Measurements from ENCODE around the gene ANKRD33. TPM values are rescaled to one million over a fixed set of nuclear protein-coding genes. Genes with fewer than 3 reads are reported as not detected.

The ANKRD33 gene
- total RNA-seq, 8 experiments from 2014 or later: 0.05 to 1.00 (median 0.35) TPM; not detected in 2

GRCh38 chr12:51922762-51923505 lies 35.0 kb downstream of the ANKRD33 start:
- ATAC-seq (replicated peaks in 6 of 8): peak in 3 of 8 experiments; percentile 20 to 30 (median 20)
- 18 to 100% (median 72%) methylated on average over 2 to 12 of the region's 16 CpGs; no CpG with 5 or more reads in 2 of the 10 experiments for WGBS, 10 experiments
- Histone ChIP-seq H3K4me3 (no peak overlapping the region), H3K27ac (no peak overlapping the region), H3K4me1 (replicated peaks in 1 of 2) (peaks cover 2 to 5% of the 10 kb centered on the region in 2 donors)
- in situ Hi-C loops (cut with MboI; ENCODE audit: low pct_unique_long_range_greater_than_20kb in 2 of 9, low sequenced_read_pairs in 9 of 9, unreplicated experiment in 9 of 9): no loop called here

DNA sequence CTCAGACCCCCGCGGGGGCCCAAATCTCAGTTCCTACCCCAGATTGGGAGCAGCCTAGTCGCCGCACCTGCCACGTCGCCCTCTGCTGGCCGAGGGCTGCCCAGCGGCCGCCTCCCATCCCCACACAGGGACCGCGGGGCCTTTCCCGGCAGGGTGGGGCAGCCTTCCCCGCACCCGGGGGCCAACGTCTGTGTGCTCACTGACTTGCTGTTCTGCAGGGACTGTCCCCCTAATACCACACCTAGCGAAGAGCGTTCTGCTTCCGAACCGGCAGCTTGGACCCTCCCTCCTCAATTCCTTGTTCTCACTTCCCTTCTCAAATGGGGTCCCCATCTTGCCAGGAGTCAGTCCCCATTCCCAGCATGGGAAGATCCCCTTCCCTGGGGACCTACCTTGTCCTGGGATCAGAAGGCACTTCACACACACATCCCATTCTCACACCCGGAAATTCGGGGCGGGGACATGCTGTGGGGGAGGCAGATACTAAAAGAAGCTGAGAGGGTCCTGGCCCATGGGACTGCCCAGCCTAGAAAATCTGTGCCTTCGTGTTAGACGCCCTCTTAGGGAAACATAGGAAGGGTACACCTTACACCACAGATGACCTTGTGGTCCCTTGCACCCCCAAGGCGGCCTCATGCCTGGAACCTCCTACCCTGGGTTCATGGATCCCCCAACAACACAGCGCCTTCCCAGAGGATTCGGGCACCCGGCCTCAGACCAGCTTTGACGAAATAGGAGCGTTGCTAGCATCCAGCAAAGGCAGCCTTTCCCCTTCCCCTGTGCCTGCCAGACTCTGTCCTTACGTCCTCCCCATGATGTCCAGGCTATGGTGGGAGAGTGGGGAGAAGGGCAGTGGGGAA lies 35.8 kb downstream of the ANKRD33 start:
- in situ Hi-C loops (cut with MboI; ENCODE audit: low pct_unique_long_range_greater_than_20kb in 2 of 9, low sequenced_read_pairs in 9 of 9, unreplicated experiment in 9 of 9): no loop called here
- Histone ChIP-seq H3K27ac (no peak overlapping the region), H3K4me3 (no peak overlapping the region), H3K4me1 (replicated peaks in 1 of 2) (no peaks in the 10 kb centered on the region)
- peak; percentile 50 to 91 (median 66) for ATAC-seq (replicated peaks in 6 of 8)
- WGBS, 10 experiments: 60 to 100% (median 67%) methylated on average over 1 to 7 of the region's 31 CpGs; no CpG with 5 or more reads in 6 of the 10 experiments

DNA sequence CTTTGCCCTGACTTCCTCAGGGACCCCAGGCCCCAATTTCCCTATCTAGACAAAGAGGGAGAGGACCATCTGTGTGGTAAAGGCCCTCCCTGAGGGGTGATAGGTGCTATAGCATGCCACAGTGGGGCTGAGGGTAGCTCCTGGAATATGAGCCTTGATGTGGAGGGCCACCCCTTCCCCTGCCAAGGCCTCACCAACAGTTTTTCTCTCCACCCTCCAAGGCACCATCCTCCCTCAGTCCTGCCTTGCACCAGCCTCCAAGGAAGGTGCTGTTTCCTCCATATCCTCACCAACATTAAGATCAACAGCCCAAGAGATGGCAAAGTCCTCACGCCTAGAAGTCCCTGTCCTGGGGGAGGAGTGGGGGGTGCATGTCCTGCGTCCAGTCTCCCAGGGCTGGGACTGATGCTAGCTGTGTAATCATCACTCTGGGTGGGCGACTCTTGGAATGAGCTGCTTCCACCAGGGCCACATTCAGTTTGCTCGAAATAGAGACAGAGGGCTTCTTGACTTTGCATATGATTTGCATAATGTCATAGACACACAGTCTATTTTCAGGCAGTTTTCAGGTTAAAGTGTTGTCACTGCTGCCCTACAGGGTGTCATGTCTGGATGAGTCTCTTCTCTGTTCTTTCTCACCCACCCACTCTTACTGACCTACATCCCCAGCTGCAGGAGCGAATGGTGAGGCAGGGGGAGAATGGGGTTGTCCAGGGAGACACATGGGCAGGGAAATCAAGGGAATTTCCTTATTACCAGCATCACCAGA lies 36.8 kb downstream of the ANKRD33 start:
- no peak overlapping the region for H3K27ac ChIP-seq
- ATAC-seq (replicated peaks in 6 of 8): no peak
- WGBS, 10 experiments: 67 to 100% (median 100%) methylated on average over 1 to 2 of the region's 5 CpGs; no CpG with 5 or more reads in 5 of the 10 experiments
- no peaks in the 10 kb centered on the region for H3K4me1 ChIP-seq (replicated peaks in 1 of 2)
- in situ Hi-C loops (cut with MboI; ENCODE audit: low pct_unique_long_range_greater_than_20kb in 2 of 9, low sequenced_read_pairs in 9 of 9, unreplicated experiment in 9 of 9): no loop called here
- no peak overlapping the region for H3K4me3 ChIP-seq

DNA sequence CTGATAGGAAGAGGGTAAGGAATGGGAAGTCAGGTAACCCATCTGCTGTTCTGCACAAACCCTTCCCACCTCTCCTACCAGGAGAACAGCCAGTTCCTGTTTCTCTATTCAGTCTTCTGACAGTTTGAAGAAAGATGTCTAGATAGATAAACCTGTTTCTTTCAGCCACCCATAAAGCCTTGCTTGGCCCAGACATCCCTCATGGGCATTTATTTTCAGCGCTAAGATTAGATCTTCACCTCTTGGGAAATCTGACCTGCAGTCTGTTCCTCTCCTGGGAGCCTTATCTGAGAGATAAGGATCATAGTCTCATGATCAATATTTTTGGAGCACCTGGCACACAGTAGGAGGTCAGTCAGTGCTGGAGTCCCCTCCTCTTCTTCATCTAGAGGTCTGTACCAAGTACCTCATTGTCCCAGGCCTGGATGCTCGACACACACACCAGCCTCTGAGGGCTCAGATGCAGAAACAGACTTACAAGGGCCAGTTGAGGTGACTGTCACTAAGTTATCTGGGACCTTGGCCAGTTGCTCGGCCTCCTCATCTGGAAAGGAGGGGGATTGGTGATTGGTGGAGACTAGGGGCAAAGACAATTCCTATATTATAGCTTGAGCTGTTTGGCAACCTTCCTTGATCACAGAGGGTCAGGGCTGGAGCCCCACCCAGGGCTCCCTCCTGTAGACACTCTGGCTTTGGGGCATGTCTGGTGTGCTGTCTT lies 37.6 kb downstream of the ANKRD33 start:
- WGBS, 10 experiments: 50 to 100% (median 74%) methylated on average over 1 to 3 of the region's 3 CpGs; no CpG with 5 or more reads in 4 of the 10 experiments
- no peak overlapping the region for H3K4me3 ChIP-seq
- H3K4me1 ChIP-seq (replicated peaks in 1 of 2): no peaks in the 10 kb centered on the region
- no peak for ATAC-seq (replicated peaks in 6 of 8)
- in situ Hi-C loops (cut with MboI; ENCODE audit: low pct_unique_long_range_greater_than_20kb in 2 of 9, low sequenced_read_pairs in 9 of 9, unreplicated experiment in 9 of 9): no loop called here
- no peak overlapping the region for H3K27ac ChIP-seq

- Histone ChIP-seq H3K4me3 (no peak overlapping the region), H3K27ac (no peak overlapping the region), H3K4me1 (replicated peaks in 1 of 2) (no peaks in the 10 kb centered on the region)
- no peak for ATAC-seq (replicated peaks in 6 of 8)
- in situ Hi-C loops (cut with MboI; ENCODE audit: low pct_unique_long_range_greater_than_20kb in 2 of 9, low sequenced_read_pairs in 9 of 9, unreplicated experiment in 9 of 9): no loop called here
- WGBS, 10 experiments: 18 to 82% (median 60%) methylated on average over 1 to 6 of the region's 8 CpGs; no CpG with 5 or more reads in 3 of the 10 experiments
These were observed 38.2 kb downstream of the ANKRD33 start for GRCh38 chr12:51926064-51926632.

DNA sequence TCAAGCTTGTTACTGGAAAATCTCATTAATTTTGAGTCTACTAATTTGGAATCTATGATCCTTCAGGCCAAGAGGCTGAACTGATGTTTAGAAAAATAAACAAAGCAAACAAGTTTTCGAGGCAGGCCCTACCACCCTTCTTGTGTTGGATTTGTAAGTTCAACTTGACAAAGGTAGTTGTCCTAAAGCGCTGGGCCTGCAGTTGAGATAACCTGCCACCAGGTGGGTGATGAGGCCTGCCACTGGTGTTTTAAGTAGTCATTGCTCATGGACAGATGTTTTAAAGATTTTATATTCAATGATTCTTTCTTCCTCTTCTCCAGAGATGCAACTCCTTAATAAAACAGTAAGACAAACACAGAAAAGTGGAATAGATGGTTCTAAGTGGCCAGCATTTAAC lies 38.8 kb downstream of the ANKRD33 start:
- Histone ChIP-seq H3K4me3 (no peak overlapping the region), H3K4me1 (replicated peaks in 1 of 2) (no peaks in the 10 kb centered on the region), H3K27ac (no peak overlapping the region)
- 50 to 94% (median 80%) methylated on average over 1 to 2 of the region's 2 CpGs; no CpG with 5 or more reads in 3 of the 10 experiments for WGBS, 10 experiments
- ATAC-seq (replicated peaks in 6 of 8): peak in 1 of 8 experiments; percentile 33
- in situ Hi-C loops (cut with MboI; ENCODE audit: low pct_unique_long_range_greater_than_20kb in 2 of 9, low sequenced_read_pairs in 9 of 9, unreplicated experiment in 9 of 9): no loop called here

DNA sequence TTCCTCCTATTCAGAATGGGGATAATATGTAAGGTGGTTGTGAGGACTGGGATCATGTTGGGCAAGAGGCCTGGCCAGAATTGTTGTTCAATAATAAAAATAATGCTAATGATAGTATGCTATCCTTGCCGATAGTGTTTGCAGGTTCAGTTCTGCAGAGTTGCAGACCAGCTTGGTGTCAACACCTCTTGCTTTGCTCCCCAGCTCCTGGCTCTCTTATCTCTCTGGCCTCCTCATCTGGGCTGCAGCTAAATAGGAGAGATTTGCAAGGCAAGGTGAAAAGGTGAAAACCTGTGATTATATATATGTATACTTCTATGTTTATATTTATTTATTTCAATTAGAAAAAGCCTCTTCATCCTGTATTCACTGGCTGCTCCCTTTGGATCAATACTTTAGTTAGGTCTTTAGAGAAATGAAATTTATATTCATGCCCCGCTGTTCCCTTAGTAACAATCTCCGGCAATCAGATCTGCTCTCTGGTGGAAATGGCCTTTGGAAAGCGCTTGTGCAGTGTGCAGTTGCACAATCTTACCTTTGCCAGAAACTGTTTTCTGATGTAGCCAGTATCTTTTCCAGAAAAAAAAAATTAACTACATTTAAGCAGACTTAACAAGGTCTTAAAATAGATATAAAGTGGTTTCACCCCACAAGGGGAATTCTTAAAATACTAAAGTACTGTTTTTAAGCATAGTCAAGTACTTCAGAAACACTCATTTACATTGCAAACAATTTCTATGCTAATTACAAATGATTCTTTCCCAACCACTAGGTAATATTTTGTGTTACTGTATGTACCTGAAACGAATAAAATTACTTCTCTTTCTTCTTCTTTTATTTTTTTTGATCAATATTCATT lies 44.5 kb downstream of the ANKRD33 start:
- WGBS, 10 experiments: 33 to 96% (median 68%) methylated on average over 1 to 5 of the region's 5 CpGs
- ATAC-seq (replicated peaks in 6 of 8): peak in 7 of 8 experiments; percentile 29 to 72 (median 49)

GRCh38 chr12:51934080-51934479 lies 46.2 kb downstream of the ANKRD33 start:
- no peak for ATAC-seq (replicated peaks in 6 of 8)
- Histone ChIP-seq H3K4me3 (no peak overlapping the region), H3K27ac (no peak overlapping the region), H3K4me1 (replicated peaks in 1 of 2) (peaks cover 6 to 18% of the 10 kb centered on the region in 2 donors)
- in situ Hi-C loops (cut with MboI; ENCODE audit: low pct_unique_long_range_greater_than_20kb in 2 of 9, low sequenced_read_pairs in 9 of 9, unreplicated experiment in 9 of 9): no loop called here
- WGBS, 10 experiments: 0 to 80% (median 48%) methylated on average over 1 of the region's 4 CpGs; no CpG with 5 or more reads in 4 of the 10 experiments

More for the DNA sequence above, 44.5 kb downstream of the ANKRD33 start:
- in situ Hi-C loops (cut with MboI; ENCODE audit: low pct_unique_long_range_greater_than_20kb in 2 of 9, low sequenced_read_pairs in 9 of 9, unreplicated experiment in 9 of 9): no loop called here
- H3K27ac ChIP-seq: no peak overlapping the region
- H3K4me3 ChIP-seq: no peak overlapping the region
- H3K4me1 ChIP-seq (replicated peaks in 1 of 2): peaks cover 0 to 10% of the 10 kb centered on the region in 2 donors

GRCh38 chr12:51937926-51938325 lies 50.0 kb downstream of the ANKRD33 start:
- peak in 5 of 8 experiments; percentile 61 to 74 (median 68) for ATAC-seq (replicated peaks in 6 of 8)
- Histone ChIP-seq H3K4me3 (no peak overlapping the region), H3K4me1 (replicated peaks in 1 of 2) (peaks cover 6 to 15% of the 10 kb centered on the region in 2 donors), H3K27ac (no peak overlapping the region)
- WGBS, 10 experiments: 0 to 53% (median 20%) methylated on average over 1 to 2 of the region's 2 CpGs; no CpG with 5 or more reads in 5 of the 10 experiments
- in situ Hi-C loops (cut with MboI; ENCODE audit: low pct_unique_long_range_greater_than_20kb in 2 of 9, low sequenced_read_pairs in 9 of 9, unreplicated experiment in 9 of 9): no loop called here

DNA sequence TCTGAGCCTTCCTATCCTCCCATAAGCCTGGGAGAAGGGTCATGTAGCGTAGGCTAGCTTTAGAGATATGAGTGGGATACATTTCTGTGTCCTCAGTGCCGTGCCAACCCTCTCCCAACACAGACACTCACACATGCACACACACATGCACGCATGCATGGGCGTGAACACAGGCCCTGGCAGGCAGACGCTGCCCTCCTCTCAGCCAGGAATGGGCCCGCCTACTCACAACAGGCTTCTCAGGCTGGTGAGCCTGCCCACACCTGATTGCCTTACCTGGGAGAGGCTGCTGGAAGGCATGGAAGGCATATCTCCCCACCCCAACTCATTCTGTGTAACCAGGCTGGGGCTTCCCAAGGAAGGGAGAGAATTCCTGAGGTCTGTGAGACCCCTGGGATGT lies 50.8 kb downstream of the ANKRD33 start:
- in situ Hi-C loops (cut with MboI; ENCODE audit: low pct_unique_long_range_greater_than_20kb in 2 of 9, low sequenced_read_pairs in 9 of 9, unreplicated experiment in 9 of 9): no loop called here
- ATAC-seq (replicated peaks in 6 of 8): no peak
- Histone ChIP-seq H3K4me3 (no peak overlapping the region), H3K4me1 (replicated peaks in 1 of 2) (peaks cover 6 to 15% of the 10 kb centered on the region in 2 donors), H3K27ac (no peak overlapping the region)
- WGBS, 10 experiments: 83 to 100% (median 100%) methylated on average over 1 to 4 of the region's 6 CpGs; no CpG with 5 or more reads in 5 of the 10 experiments

GRCh38 chr12:51941011-51941581 lies 53.2 kb downstream of the ANKRD33 start:
- no peak overlapping the region for H3K27ac ChIP-seq
- H3K4me1 ChIP-seq (replicated peaks in 1 of 2): peaks cover 6 to 15% of the 10 kb centered on the region in 2 donors
- ATAC-seq (replicated peaks in 6 of 8): peak in 7 of 8 experiments; percentile 28 to 90 (median 43)
- WGBS, 10 experiments: 50 to 83% (median 73%) methylated on average over 1 to 6 of the region's 15 CpGs; no CpG with 5 or more reads in 7 of the 10 experiments
- in situ Hi-C loops (cut with MboI; ENCODE audit: low pct_unique_long_range_greater_than_20kb in 2 of 9, low sequenced_read_pairs in 9 of 9, unreplicated experiment in 9 of 9): no loop called here
- no peak overlapping the region for H3K4me3 ChIP-seq

All from motor neuron (in vitro differentiated cells).